Posterior cingulate gyrus (tissue), 11 donors: ENCODE data around the gene SCUBE1.
"Not testable (repeated sequence)": the region's sequence is repeated elsewhere in the genome, so short reads cannot be mapped to it uniquely, and the experiment has no call there.

Source experiments
- DNase-seq, 10 donors: peaks; one replicate each; pipeline versions ENCODE4 v3.0.0 to v3.0.0-alpha.2; 2020 to 2021; ENCODE audit warnings: mixed read lengths in 3 of 10
- intact Hi-C: fragments of 100-400 bp; cut with DNase I; formaldehyde crosslinking; loops from one replicate; pipeline ENCODE4 v1.15.1; 2023

SCUBE1 gene

GRCh38 chr22:43363315-43364168 is 20.4 kb upstream of the SCUBE1 start:
- no peak for DNase-seq
- intact Hi-C loops, result no loop called here

GRCh38 chr22:43360576-43360975 is 17.4 kb upstream of the SCUBE1 start:
- intact Hi-C loops, result no loop called here
- peak in 1 of 10 donors; percentile 16 for DNase-seq

GRCh38 chr22:43356881-43357280 is 13.7 kb upstream of the SCUBE1 start:
- DNase-seq, result peak in 1 of 10 donors; percentile 52

GRCh38 chr22:43355688-43356087 is 12.5 kb upstream of the SCUBE1 start:
- DNase-seq, result peak in 2 of 10 donors; percentile 33 to 70
- intact Hi-C loops, result not testable (repeated sequence)

More at GRCh38 chr22:43356881-43357280, 13.7 kb upstream of the SCUBE1 start:
- intact Hi-C loops, result no loop called here

GRCh38 chr22:43351966-43352345 is 8.8 kb upstream of the SCUBE1 start:
- peak in 1 of 10 donors; percentile 22 for DNase-seq
- intact Hi-C loops, result no loop called here

DNA sequence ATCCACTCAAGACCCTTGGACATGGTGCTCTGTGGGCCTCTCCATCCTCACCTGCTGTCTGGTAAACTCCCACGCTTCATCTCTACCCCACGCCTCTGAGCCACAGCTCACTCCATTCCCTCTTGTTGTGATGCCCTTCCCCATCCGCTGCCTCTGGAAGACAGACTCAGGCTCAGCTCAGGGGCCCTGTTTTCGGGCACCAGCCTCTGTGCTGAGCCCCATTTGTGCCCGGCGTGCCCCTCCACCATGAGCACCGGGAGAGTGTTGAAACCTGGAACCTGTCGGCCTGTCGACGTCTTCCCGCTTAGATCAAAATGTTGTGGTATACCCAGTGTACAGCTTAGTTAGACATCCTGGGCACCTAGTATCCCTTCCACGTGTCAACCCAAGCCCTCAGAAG is 6.5 kb upstream of the SCUBE1 start:
- intact Hi-C loops, result no loop called here
- DNase-seq, result peak in 1 of 10 donors; percentile 52

- DNase-seq, result peak in 6 of 10 donors; percentile 15 to 90 (median 44)
- intact Hi-C loops, result loop anchor here (1.0 kb wide), 1 partner anchor 72 kb away; no protein-coding TSS in a partner anchor
Measured at GRCh38 chr22:43346521-43346929, 3.4 kb upstream of the SCUBE1 start.

DNA sequence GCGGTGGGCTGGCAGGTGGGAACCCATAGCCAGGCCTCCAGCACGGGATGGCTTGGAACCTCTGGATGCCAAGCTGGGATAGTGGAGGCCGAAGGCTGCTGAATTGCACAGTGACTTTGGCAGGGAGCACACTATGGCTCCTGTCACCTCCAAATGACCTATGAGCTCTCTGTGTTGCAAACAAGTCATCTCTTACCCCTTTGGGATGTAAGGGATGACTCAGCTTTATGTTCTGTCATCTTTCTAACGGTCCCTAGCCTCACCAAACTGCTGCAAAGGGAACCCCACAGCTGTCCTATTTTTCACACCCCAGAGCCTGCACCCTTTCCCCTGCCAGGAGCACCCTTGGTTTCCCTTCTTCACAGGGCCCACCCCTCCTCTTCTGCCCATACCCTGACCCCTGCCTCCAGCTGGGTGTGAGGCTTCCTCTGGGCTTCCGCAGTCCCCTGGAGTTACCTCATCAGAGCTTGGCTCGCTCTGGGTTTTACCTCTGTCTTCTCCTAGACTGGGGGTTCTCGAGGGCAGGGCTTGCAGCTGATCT is 2.7 kb upstream of the SCUBE1 start:
- intact Hi-C loops, result loop anchor here (1.0 kb wide), 1 partner anchor 72 kb away; no protein-coding TSS in a partner anchor
- peak in 2 of 10 donors; percentile 52 to 56 for DNase-seq

DNA sequence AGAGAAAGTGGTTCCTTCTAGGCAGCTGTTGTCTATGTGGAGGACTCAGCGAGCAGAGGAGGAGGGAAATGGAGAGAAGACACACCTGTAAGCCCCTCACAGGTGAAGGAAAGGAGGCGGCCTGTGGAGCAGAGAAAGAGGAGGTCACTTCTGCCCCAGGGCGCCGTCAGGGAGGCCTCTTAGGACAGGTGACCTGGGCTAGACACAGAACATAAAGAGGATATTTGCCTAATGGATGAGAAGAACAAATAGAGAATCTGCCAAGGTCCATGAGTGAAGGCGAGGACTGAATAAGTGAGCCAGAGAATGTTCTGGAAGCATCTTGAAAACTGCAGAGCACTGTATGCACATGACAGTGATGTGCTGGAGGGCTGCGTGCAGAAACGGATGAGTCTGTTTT is 2.2 kb upstream of the SCUBE1 start:
- intact Hi-C loops, result no loop called here
- DNase-seq, result peak in 2 of 10 donors; percentile 29 to 46

- peak in 2 of 10 donors; percentile 9 to 24 for DNase-seq
- intact Hi-C loops, result no loop called here
Measured at GRCh38 chr22:43344520-43344787, 1.3 kb upstream of the SCUBE1 start.

DNA sequence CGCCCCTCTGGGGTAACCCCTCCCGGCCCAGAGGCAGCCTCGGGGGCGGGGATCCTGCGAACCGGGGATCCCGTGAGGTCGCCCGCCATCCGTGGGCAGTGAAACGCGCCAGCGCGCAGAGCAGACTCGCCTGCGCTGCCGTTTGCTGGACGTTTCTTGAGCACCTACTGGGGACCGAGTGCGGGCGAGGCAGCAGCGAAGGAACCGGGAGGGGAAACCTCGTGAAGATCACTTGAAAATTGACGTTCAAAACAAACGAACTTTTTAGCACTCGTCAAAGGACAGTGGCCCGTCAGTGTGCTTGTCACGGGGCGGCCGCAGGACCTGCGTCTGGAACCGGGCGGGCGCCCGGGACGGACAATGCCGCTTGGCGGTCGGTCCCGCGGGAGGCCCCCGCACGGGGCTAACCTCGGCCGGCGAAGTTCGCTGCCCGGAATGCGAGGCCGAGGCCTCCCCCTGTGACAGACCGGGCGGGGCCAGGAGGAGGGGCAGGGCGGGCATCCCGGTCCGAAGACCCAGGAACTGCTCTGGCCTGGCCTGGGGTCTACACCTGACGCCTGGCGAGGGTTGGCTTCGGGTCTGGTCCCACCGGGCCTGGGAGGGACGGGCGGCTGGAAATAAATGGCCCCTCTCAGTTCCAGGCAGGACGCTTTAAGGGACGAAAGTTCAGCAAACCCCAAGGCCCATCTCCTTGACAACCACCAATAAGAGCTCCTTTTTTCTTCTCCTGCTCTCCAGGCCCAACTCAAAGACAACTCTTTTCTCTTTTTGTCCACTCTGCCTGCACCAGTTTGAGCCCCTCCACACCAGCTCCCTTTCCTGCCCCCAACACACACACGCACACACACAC is 723 bp upstream of the SCUBE1 start:
- DNase-seq, result peak in 2 of 10 donors; percentile 64 to 66
- intact Hi-C loops, result no loop called here

- peak in 2 of 10 donors; percentile 57 to 66 for DNase-seq
- intact Hi-C loops, result no loop called here
Measured at GRCh38 chr22:43342347-43343261, 568 bp downstream of the SCUBE1 start.

GRCh38 chr22:43341565-43341964 is 1.6 kb downstream of the SCUBE1 start:
- DNase-seq, result peak in 2 of 10 donors; percentile 62 to 64
- intact Hi-C loops, result no loop called here

- intact Hi-C loops, result no loop called here
- peak in 2 of 10 donors; percentile 59 for DNase-seq
Measured at GRCh38 chr22:43338766-43339345, 4.3 kb downstream of the SCUBE1 start.

DNA sequence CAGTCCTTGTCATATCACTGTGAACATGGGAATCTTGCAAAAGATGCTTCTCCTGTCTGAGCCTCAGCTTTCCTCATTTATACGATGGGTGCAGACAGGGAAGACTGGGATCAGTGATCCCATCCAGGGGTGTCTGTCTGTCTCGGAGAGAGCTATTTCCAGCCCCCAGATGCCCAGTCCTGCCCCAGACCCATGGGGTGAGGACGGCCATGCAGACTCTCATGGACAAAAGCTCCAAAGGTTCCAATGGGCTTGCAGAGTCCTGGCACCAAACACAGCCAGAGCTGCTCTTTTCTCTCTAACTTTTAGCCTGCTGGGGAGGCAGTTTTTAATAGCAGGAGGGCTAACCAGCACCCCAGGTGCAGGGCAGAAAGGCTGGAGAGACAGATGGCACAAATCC is 5.2 kb downstream of the SCUBE1 start:
- DNase-seq, result peak in 2 of 10 donors; percentile 17 to 55
- intact Hi-C loops, result no loop called here

- intact Hi-C loops, result no loop called here
- peak in 2 of 10 donors; percentile 47 to 76 for DNase-seq
Measured at GRCh38 chr22:43337385-43337784, 5.8 kb downstream of the SCUBE1 start.

GRCh38 chr22:43334378-43334777 is 8.8 kb downstream of the SCUBE1 start:
- intact Hi-C loops, result no loop called here
- no peak for DNase-seq

GRCh38 chr22:43333978-43334377 is 9.2 kb downstream of the SCUBE1 start:
- peak in 3 of 10 donors; percentile 3 to 22 (median 14) for DNase-seq
- intact Hi-C loops, result no loop called here

GRCh38 chr22:43333156-43333555 is 10.0 kb downstream of the SCUBE1 start:
- intact Hi-C loops, result no loop called here

More at GRCh38 chr22:43333156-43333555, 10.0 kb downstream of the SCUBE1 start:
- DNase-seq, result peak in 3 of 10 donors; percentile 22 to 59 (median 58)
